Naive thymus-derived CD4-positive, alpha-beta T cell (primary cell): ENCODE measurements around the gene VKORC1L1. TPM values are rescaled to one million over a fixed set of nuclear protein-coding genes. Genes with fewer than 3 reads are reported as not detected.
A peak's percentile ranks its signal among the peaks of the same experiment; 100 is the strongest.
"Not testable (repeated sequence)": the region's sequence is repeated elsewhere in the genome, so short reads cannot be mapped to it uniquely, and the experiment has no call there.

Source experiments
- ATAC-seq: fragments of 150-1000 bp; cut with Tn5 transposase; 2 replicates; pipeline ENCODE4 v1.10.0; 2021; ENCODE audit warnings: mild to moderate bottlenecking, moderate library complexity
- CTCF ChIA-PET: fragments of 350-600 bp; sonication (Branson Sonifier 250); formaldehyde crosslinking; loops from one replicate; lab custom pipeline; 2021; ENCODE audit warnings: antibody characterized with exemption; lab: Charles Lee
- POLR2A ChIA-PET: fragments of 350-600 bp; sonication (Branson Sonifier 250); formaldehyde crosslinking; loops from one replicate; lab custom pipeline; 2021; ENCODE audit warnings: antibody characterized with exemption, inconsistent platforms; lab: Charles Lee
- DNase-seq, 9 donors: peaks; one replicate each; pipeline versions ENCODE4 v3.0.0 to v3.0.0-alpha.2; 2020 to 2022; ENCODE audit warnings: mixed read lengths in 1 of 9
- H3K27ac ChIP-seq: one replicate; pipeline ENCODE4 v1.7.0; 2013; ENCODE audit warnings: mild to moderate bottlenecking, low read depth, low read length, moderate library complexity
- H3K27me3 ChIP-seq, 2 donors: one replicate each; pipeline ENCODE4 v1.7.0; 2013; ENCODE audit warnings: low read length in 2 of 2, mild to moderate bottlenecking in 2 of 2, moderate library complexity in 2 of 2; ENCODE audit not compliant: control insufficient read depth in 2 of 2, insufficient read depth in 2 of 2
- H3K36me3 ChIP-seq, 3 experiments: 1 replicate in 2 of 3; 2 replicates in 1 of 3; pipeline ENCODE4 v1.7.0; 2013; ENCODE audit warnings: low read length in 3 of 3, mild to moderate bottlenecking in 3 of 3, moderate library complexity in 1 of 3; ENCODE audit not compliant: insufficient read depth in 3 of 3, control insufficient read depth in 2 of 3
- H3K4me1 ChIP-seq, 2 donors: one replicate each; pipeline ENCODE4 v1.7.0; 2013; ENCODE audit warnings: low read length in 2 of 2, mild to moderate bottlenecking in 2 of 2, moderate library complexity in 1 of 2; ENCODE audit not compliant: control insufficient read depth in 2 of 2, insufficient read depth in 2 of 2
- H3K4me3 ChIP-seq: 2 replicates; pipeline ENCODE4 v1.7.0; 2013; ENCODE audit warnings: mild to moderate bottlenecking, low read length
- H3K9me3 ChIP-seq, 3 experiments: 1 replicate in 2 of 3; 2 replicates in 1 of 3; pipeline ENCODE4 v1.7.0; 2013; ENCODE audit warnings: low read length in 3 of 3; ENCODE audit not compliant: control insufficient read depth in 2 of 3
- H3K27ac Mint-ChIP-seq, 9 donors: one replicate each; pipeline ENCODE4 v1.8.0; 2020 to 2022; ENCODE audit warnings: mixed read lengths in 9 of 9, mild to moderate bottlenecking in 8 of 9, moderate library complexity in 5 of 9, inconsistent platforms in 2 of 9
- H3K27me3 Mint-ChIP-seq, 5 donors: one replicate each; pipeline ENCODE4 v1.8.0; 2021 to 2022; ENCODE audit warnings: mixed read lengths in 5 of 5, mild to moderate bottlenecking in 1 of 5
- H3K36me3 Mint-ChIP-seq, 5 donors: one replicate each; pipeline ENCODE4 v1.8.0; 2020 to 2022; ENCODE audit warnings: mixed read lengths in 5 of 5, mild to moderate bottlenecking in 3 of 5, inconsistent platforms in 1 of 5
- H3K4me1 Mint-ChIP-seq, 7 donors: one replicate each; pipeline ENCODE4 v1.8.0; 2020 to 2022; ENCODE audit warnings: mixed read lengths in 7 of 7, mild to moderate bottlenecking in 3 of 7, inconsistent platforms in 1 of 7
- H3K4me3 Mint-ChIP-seq, 10 donors: one replicate each; pipeline ENCODE4 v1.8.0; 2020 to 2022; ENCODE audit warnings: mild to moderate bottlenecking in 10 of 10, mixed read lengths in 10 of 10, moderate library complexity in 6 of 10, inconsistent platforms in 2 of 10
- H3K9me3 Mint-ChIP-seq, 11 donors: one replicate each; pipeline ENCODE4 v1.8.0; 2020 to 2022; ENCODE audit warnings: mixed read lengths in 11 of 11, mild to moderate bottlenecking in 4 of 11, inconsistent platforms in 1 of 11, moderate library complexity in 1 of 11
- intact Hi-C, 2 donors: fragments of 100-400 bp; cut with micrococcal nuclease; formaldehyde crosslinking; loops; one replicate each; pipeline ENCODE4 v1.15.1; 2023
- polyA plus RNA-seq, 2 donors: library from polyadenylated mRNA; unstranded; fragments of 300-500 nt; fragmentation: Illumina TruSeq; gene quantifications; one replicate each; pipeline ENCODE4 v1.2.3, GENCODE V29; 2021
- total RNA-seq, 6 experiments: library from RNA in 5 of 6; stranded (reverse) in 5 of 6; gene quantifications; 1 replicate in 5 of 6; 2 replicates in 1 of 6; pipeline ENCODE4 v1.2.3 and lab custom pipeline; 2021 to 2026

Gene VKORC1L1
- total RNA-seq (10 to 100 TPM in 1 of 5 experiments, 1 to 10 TPM in 4; 3.4 to 15.8 (median 9.4) TPM), polyA plus RNA-seq (1 to 10 TPM; 2.8 TPM), total RNA-seq (lab: John Stamatoyannopoulos, UW) (7.5 reads per million, percentile 31 among the genes with 10 or more reads in this experiment)

DNA sequence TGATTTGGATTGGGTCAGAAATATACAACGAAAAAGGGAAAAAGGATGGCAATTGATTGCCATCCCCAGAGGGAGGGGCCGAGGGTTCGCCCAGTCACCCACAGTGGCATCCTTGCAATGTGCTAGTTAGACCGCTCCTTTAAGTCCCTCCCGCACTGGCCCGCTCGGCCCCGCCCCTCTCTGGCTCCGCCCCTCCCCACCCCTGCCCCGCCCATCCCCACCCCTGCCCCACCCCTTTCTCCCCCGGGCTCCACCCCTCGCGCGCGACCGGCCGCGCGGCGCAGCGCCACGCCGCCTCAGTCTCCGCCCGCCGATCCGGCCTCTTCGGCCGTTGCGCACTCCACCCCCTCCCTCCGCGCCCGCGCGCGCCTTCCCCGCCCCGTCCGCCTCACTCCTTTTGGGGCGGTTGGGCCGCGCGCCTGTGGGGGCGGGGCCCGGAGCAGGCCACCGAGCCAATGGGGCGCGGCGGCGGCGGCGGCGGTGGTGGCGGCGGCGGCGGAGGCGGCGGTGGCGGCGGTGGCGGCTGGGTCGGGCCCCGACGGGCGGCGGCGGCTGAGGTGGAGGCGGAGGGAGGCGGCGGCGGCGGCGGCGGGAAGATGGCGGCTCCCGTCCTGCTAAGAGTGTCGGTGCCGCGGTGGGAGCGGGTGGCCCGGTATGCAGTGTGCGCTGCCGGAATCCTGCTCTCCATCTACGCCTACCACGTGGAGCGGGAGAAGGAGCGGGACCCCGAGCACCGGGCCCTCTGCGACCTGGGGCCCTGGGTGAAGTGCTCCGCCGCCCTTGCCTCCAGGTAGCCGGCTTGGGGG is at the start of gene VKORC1L1:
VKORC1L1 (plus strand) TSS at position 299 of the 806 bp plus-strand sequence; CDS start at position 597, 298 bp downstream.
- Histone ChIP-seq H3K36me3 (no peaks in the 10 kb centered on the region), H3K27ac (peak within 1 kb of the TSS; percentile 67), H3K9me3 (no peaks in the 10 kb centered on the region), H3K4me3 (peak within 1 kb of the TSS; percentile 47), H3K4me1 (no peaks in the 10 kb centered on the region), H3K27me3 (no peaks in the 10 kb centered on the region)
- Mint-ChIP-seq H3K36me3 (no peaks in the 10 kb centered on the region), H3K27me3 (no peaks in the 10 kb centered on the region), H3K9me3 (peaks cover 0 to 2% (median 0%) of the 10 kb centered on the region in 11 donors), H3K27ac (peak within 1 kb of the TSS; percentile 43 to 90 (median 82)), H3K4me1 (peaks cover 0 to 11% (median 6%) of the 10 kb centered on the region in 7 donors), H3K4me3 (peak within 1 kb of the TSS; percentile 81 to 92 (median 86))
- ChIA-PET CTCF (no interaction called here), POLR2A (no interaction called here)
- ATAC-seq (peak; percentile 94), DNase-seq (peak; percentile 87 to 97 (median 93))
- intact Hi-C loops: loop anchor here (1.0 to 10.0 kb wide), 19 partner anchors 103 to 1972 kb away; partner anchors contain the start of genes GUSB (in 2 of the 2), TYW1 (in 2 of the 2), ASL (in 1 of the 2) and CRCP (in 1 of the 2)

DNA sequence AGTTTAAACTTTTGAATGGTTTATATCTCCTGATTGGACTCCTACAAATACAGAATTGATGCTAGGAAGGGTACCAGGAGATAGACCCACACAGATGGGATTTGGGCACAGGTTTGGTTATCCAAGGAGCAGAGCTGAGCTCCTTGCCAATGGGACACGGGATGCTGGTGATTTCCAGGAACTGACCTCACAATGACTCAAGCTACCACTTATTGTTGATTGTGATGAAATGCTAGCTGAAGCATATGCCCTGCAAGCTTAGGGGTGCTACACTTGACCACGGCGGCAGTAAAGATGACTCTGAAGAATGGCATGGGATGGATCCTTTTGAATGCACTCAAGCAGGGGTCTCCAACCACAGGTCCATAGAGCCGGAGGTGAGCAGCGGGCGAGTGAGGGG is 45.5 kb upstream of the VKORC1L1 start:
- no peaks in the 10 kb centered on the region for H3K4me1 ChIP-seq
- Mint-ChIP-seq H3K9me3 (peaks cover 0 to 2% (median 0%) of the 10 kb centered on the region in 11 donors), H3K4me3 (no peak overlapping the region), H3K27ac (no peak overlapping the region), H3K36me3 (peaks cover 0 to 6% (median under 1%) of the 10 kb centered on the region in 5 donors), H3K27me3 (no peaks in the 10 kb centered on the region), H3K4me1 (peaks cover 0 to 1% (median 0%) of the 10 kb centered on the region in 7 donors)
- ChIA-PET CTCF (no interaction called here), POLR2A (no interaction called here)
- H3K4me3 ChIP-seq: no peak overlapping the region
- no peaks in the 10 kb centered on the region for H3K9me3 ChIP-seq
- no peak for ATAC-seq
- intact Hi-C loops: no loop called here
- H3K27me3 ChIP-seq: no peaks in the 10 kb centered on the region
- no peak overlapping the region for H3K27ac ChIP-seq
- H3K36me3 ChIP-seq: no peaks in the 10 kb centered on the region
- no peak for DNase-seq

DNA sequence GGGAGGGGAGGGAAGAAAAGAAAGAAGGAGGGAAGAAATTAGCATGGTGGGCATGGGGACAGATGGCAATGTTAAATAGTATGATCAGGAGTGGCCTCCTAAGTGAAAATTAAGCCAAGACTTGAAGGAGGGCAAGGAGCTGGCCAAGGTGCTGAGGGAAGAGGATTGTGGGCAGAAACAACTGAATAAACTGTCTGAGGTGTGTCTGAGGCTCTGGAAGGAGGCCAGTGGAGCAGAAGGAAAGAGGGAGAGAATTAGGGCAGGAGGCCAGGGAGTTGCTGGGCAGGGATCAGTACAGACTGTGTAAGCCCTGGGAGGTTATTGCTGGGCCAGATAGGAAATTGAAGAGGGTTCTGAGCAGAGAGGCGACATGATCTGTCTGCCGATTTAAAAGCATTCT is 40.6 kb upstream of the VKORC1L1 start:
- Histone ChIP-seq H3K9me3 (no peaks in the 10 kb centered on the region), H3K27me3 (no peaks in the 10 kb centered on the region), H3K36me3 (no peaks in the 10 kb centered on the region), H3K4me3 (no peak overlapping the region), H3K27ac (no peak overlapping the region), H3K4me1 (no peaks in the 10 kb centered on the region)
- Mint-ChIP-seq H3K27me3 (no peaks in the 10 kb centered on the region), H3K4me3 (no peak overlapping the region), H3K9me3 (peaks cover 0 to 4% (median 0%) of the 10 kb centered on the region in 11 donors), H3K36me3 (peaks cover 0 to 9% (median 4%) of the 10 kb centered on the region in 5 donors), H3K27ac (no peak overlapping the region), H3K4me1 (peaks cover 0 to 9% (median 6%) of the 10 kb centered on the region in 7 donors)
- ChIA-PET CTCF (no interaction called here), POLR2A (no interaction called here)
- intact Hi-C loops: no loop called here
- ATAC-seq (no peak), DNase-seq (no peak)

DNA sequence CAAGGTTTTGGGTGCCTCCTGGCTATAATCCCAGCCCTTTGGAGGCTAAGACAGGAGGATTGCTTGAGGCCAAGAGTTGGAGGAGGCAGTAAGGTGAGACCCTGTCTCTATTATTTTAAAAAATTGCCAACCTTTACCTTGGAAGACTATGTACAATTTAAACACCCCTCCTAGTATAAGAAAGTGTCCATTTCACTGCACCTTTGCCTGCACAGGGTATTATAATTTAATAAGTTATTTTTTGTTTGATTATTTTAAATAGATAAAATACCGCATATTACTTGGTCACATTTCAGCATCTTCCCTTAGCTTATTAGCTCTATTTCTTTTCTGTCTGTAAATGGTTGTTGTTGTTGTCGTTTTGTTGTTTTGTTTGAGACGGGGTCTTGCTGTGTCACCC is 36.2 kb upstream of the VKORC1L1 start:
- H3K4me3 Mint-ChIP-seq, H3K36me3 Mint-ChIP-seq, H3K4me3 ChIP-seq, POLR2A ChIA-PET, CTCF ChIA-PET, ATAC-seq, H3K36me3 ChIP-seq, H3K27me3 ChIP-seq, H3K27me3 Mint-ChIP-seq, H3K27ac Mint-ChIP-seq, H3K4me1 Mint-ChIP-seq, DNase-seq, H3K9me3 ChIP-seq, H3K9me3 Mint-ChIP-seq, intact Hi-C loops, H3K4me1 ChIP-seq, H3K27ac ChIP-seq: not testable (repeated sequence)

DNA sequence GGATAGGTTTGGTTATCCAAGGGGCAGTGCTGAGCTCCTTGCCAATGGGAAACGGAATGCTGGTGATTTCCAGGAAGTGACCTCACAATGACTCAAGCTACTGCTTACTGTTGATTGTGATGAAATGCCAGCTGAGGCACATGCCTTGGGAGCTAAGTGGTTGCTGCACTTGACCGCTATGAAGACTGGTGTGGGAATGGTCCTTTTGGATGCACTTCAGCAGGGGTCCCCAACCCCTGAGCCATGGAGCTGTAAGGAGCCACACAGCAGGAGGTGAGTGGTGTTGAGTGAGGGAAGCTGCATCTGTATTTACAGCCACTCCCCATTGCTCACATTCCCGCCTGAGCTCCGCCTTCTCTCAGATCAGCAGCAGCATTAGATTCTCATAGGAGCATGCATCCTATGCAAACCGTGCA is 35.3 kb upstream of the VKORC1L1 start:
- H3K4me1 Mint-ChIP-seq, intact Hi-C loops, H3K36me3 ChIP-seq, H3K9me3 Mint-ChIP-seq, POLR2A ChIA-PET, H3K9me3 ChIP-seq, ATAC-seq, H3K27ac ChIP-seq, H3K4me3 ChIP-seq, H3K27ac Mint-ChIP-seq, DNase-seq, H3K27me3 Mint-ChIP-seq, H3K4me1 ChIP-seq, H3K27me3 ChIP-seq, CTCF ChIA-PET, H3K36me3 Mint-ChIP-seq, H3K4me3 Mint-ChIP-seq: not testable (repeated sequence)

DNA sequence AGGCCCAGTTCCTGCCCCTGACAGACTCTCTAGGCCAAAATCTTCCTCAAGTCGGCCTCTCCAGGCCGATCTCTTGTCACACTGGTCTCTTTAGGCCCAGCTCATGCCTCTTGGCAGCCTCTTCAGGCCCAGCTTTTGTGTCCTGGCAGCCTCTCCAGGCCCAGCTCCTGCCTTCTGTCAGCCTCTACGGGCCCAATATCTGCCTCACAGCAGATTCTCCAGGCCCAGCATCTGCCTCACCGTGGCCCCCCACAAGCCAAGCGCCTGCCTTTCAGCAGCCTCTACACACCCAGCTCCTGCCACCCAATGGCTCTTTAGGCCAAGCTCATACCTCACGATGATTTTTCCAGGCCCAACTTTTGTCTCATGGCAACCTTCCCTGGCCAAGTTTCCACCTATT is 33.0 kb upstream of the VKORC1L1 start:
- Histone ChIP-seq H3K27ac (no peak overlapping the region), H3K27me3 (no peaks in the 10 kb centered on the region), H3K4me1 (no peaks in the 10 kb centered on the region), H3K4me3 (no peak overlapping the region), H3K9me3 (no peaks in the 10 kb centered on the region), H3K36me3 (no peaks in the 10 kb centered on the region)
- no peaks in the 10 kb centered on the region for H3K27me3 Mint-ChIP-seq
- intact Hi-C loops: loop anchor here in 1 of 2 donors (1.0 kb wide), 1 partner anchor 118 kb away; no protein-coding TSS in a partner anchor
- CTCF ChIA-PET: no interaction called here
- no peak overlapping the region for H3K4me3 Mint-ChIP-seq
- H3K9me3 Mint-ChIP-seq: peaks cover 0 to 4% (median 0%) of the 10 kb centered on the region in 11 donors
- peak overlapping the region in 1 of 9 donors; percentile 34 for H3K27ac Mint-ChIP-seq
- peaks cover 0 to 6% (median 1%) of the 10 kb centered on the region in 5 donors for H3K36me3 Mint-ChIP-seq
- peaks cover 0 to 9% (median 6%) of the 10 kb centered on the region in 7 donors for H3K4me1 Mint-ChIP-seq
- no peak for ATAC-seq
- POLR2A ChIA-PET: no interaction called here
- no peak for DNase-seq
